SIG-M5 (cell line): ENCODE measurements around the gene OR4D11.
A peak's percentile ranks its signal among the peaks of the same experiment; 100 is the strongest.

Experiments
- DNase-seq: peaks from one replicate; lab custom pipeline; 2025; lab: John Stamatoyannopoulos, UW

OR4D11 gene

GRCh38 chr11:59548309-59548656 is 44.9 kb downstream of the OR4D11 start:
- no peak for DNase-seq

GRCh38 chr11:59550368-59550841 is 47.0 kb downstream of the OR4D11 start:
- DNase-seq = peak; percentile 32

DNA sequence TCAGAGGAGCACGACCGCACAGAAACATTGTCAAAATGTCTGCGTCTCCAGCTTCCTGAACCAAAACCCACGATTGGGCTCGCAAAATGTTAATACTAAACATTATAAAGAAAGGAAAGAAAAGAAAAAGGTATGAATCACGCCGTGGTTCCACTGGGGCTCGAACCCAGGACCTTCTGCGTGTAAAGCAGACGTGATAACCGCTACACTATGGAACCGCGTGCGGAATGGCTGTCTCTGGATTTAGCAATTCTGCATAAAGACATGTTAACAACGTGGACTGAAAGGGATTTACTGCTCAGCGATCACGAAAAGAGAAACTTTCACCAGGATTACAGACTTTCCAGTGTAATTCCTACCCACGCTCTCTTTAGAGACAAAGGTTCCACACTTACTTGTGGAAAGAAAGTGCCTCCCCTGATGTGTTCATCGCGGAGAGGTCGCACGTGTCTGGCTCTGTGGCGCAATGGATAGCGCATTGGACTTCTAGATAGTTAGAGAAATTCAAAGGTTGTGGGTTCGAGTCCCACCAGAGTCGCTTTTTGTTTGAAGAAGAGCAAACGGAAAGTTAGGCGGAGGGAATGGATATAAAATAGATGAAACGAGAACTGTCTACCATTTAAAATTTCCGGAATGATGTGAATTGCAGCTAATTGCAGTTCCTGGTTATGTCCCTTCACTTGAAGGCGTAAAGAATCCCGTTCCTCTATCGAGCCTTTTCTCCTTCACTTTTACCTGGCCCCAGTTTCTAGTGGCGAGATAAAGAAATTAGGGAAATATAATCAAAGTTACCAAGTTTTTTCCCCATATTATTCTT is 47.7 kb downstream of the OR4D11 start:
- DNase-seq = peak; percentile 48

- DNase-seq = no peak
Measured at GRCh38 chr11:59551659-59552521, 48.5 kb downstream of the OR4D11 start.

DNA sequence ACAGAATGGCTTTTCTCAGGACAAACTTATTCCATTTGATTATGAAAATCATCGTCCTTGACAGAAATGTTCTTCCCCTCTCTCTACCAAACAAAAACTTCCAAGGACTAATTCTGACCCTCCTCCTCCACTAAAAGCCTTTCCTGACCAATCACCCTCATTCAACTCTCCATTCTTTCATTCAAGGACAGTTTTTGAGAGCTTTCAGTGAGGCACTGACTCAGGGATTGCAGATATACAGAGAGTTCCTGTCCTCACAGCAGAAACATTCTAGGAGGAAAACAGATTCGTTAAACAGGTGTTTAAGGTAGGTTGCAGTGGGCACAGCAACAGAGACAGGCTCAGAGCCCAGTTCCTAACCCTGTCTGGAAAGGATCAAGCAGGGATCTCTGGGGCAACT is 49.5 kb downstream of the OR4D11 start:
- DNase-seq = no peak

GRCh38 chr11:59553323-59553722 is 49.9 kb downstream of the OR4D11 start:
- no peak for DNase-seq
